Putamen (tissue), 1 donor: Measurements from ENCODE around the gene STARD8.
"Not testable (repeated sequence)": the region's sequence is repeated elsewhere in the genome, so short reads cannot be mapped to it uniquely, and the experiment has no call there.

Source experiments
- DNase-seq: peaks from one replicate; pipeline ENCODE4 v3.0.0-alpha.2; 2016; ENCODE audit warnings: low spot score

STARD8 gene

DNA sequence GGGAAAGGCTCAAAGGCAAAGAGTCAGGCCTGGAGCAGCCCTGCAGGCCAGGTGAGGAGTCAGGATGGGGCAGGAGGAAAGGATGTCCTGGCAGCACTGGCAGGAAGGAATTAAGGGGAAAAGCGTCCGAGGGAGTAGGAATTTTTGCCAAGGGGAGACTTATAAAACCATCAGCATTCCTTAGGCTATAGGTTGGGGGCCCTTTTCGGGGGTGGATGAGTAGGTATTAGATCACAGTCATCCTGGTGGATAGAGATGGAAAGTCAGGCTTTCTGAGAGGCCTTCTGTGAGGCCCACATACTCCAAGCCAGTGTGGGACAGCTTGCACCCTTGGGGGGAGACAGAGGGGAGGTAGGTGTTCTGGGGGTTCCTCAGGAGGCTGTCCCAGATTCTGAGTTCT, 12.3 kb downstream of the STARD8 start:
- no peak for DNase-seq

DNA sequence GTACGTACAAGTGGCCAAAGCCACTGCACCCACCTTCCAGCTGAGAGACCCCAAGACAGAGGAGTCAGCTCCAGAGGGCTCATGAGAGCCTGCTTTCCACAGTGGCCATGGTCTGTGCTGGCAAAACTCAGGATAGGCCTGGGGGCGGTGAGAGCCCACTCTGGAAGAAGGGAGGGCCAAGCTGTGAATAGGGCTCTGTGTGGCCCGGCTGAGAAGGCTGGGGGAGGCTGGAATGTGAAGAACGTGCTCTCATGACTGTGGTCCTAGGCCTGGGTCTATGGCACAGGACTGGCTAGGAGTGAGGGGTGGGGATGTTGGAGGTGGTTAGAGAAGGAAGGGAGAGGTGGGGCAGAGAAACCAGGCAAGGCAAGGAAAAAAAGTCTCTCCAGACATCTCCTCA, 13.3 kb downstream of the STARD8 start:
- DNase-seq = no peak

DNA sequence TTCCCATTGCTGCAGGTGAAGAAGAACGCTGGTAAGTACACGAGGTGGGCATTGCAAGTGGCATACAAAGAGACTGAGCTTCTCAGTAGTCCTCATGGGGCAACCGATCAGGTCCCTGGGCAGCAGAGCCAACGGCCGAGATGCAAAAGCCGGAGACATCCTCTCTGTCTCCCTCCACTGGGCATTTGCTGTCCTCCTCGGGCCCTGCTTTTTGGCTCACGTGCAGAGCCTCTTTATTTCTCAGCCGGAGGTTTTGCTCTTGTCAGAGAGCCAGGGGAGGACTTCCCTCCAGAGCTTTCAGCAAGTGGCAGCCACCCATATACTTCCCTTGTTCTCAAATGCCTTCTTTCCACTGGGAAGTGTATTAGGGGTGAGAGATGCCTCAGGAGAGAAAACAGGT, 18.0 kb downstream of the STARD8 start:
- no peak for DNase-seq

- DNase-seq = no peak
Measured at GRCh38 chrX:68666580-68666979, 19.1 kb downstream of the STARD8 start.

DNA sequence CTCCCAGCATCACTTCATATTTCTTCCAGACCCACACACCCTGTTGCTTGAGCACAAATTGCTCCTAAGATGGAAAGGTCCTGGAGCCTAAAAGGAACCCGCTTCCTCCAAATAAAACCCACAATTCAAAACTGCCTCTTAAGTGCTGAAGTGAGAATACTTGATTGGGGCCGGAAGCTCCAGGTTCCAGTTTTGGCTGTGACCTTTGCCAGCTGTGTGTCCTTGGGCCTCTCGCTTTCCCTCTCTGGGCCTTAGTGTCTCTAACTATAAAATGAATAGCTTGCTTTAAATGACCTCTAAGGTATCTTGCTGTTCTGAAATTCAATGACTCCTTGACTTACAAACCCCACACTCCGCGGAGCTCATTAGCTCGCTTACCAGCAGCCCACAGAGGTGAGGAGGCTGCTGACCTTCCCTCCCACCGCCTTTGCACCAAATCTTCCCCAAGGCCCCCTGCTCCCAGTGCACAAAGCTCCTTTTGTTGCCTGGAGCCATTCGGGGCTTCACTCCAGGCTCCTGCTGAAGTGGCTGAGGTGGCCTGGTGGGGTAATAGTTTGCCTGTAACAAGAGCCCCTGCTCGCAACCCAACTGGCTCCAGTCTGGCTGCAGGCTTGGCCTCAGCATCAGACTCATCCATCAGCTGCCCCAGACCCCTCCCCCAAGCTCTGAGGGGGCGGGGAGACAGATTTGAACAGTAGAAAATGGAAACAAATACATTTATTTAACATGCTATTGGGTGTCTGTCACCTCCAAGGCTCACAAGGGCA, 21.8 kb downstream of the STARD8 start:
- no peak for DNase-seq

GRCh38 chrX:68669871-68670270, 22.4 kb downstream of the STARD8 start:
- no peak for DNase-seq

DNA sequence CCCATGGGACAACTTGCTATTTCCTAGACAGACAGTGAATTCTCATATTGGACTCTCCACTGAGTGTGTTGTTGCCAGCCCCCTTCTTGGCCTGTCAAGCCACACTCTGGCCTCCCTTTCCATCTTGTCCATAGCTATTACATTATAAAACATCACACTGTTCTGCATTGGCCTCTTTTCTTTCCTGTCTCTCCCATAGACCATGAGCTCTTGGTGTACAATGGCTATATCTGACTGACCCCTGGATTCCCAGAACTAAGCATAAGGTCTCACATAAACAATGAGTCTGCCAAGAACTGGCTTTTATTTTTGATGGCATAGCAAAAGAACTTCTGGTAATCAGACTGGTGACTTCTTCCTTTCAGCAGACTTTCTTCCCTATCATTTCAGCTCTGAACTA, 23.8 kb downstream of the STARD8 start:
- no peak for DNase-seq

DNA sequence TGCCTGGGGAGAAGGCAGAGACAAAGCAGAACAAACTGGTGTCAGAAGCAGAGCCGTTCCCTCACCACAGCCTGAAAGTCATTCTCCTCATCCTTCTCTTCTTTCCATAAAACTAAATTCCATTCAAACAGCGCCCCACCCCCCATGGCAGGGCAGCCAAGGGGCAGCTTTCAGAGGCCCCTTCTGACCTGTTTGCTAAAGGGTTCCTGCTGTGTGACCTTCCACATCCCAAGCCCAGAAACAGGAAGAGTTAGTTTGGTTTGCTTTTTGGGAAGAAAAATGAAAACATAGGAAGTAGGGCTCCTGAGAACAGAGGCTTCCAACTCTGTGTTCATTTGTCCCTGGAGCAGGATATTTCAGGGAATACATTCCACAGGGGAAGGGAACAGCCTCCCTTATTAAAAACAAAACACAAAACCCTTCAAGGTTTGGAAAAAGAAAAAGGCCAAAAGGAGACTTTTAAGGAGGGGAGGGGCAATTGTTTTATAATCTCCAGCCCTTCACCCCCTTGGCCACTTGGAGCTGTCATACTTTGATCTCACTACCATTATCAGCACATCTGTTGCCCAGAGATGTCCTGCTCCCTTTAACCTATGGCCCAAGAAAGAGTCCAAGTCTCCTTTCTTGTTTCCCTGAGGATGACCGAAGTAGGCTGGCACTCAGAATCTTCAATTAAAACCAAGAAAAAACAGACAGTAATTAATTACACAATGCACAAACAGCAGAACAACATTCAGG, 25.3 kb downstream of the STARD8 start:
- no peak for DNase-seq

GRCh38 chrX:68675571-68675970, 28.1 kb downstream of the STARD8 start:
- no peak for DNase-seq

DNA sequence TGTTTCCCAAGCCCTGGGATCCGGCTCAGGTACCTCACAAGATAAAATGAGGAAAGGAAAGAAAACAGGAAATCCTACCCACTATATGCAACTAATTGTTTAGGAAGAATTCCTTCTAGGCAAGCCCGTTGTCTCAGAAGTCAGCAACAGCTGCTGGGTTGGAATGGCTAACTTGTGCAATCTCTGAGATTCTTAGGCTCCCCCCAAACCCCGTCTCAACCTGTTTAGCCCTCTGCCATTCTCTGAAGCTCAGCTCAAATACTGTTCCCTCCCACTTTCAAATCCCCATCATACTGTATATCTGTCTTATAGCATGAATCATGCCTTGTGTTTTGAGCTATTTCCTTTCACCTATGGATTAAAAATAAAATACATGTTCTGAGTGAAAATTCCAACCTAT, 28.9 kb downstream of the STARD8 start:
- no peak for DNase-seq

- no peak for DNase-seq
Measured at GRCh38 chrX:68677998-68678397, 30.5 kb downstream of the STARD8 start.

GRCh38 chrX:68681443-68681941, 34.0 kb downstream of the STARD8 start:
- no peak for DNase-seq

GRCh38 chrX:68682790-68683189, 35.3 kb downstream of the STARD8 start:
- no peak for DNase-seq

DNA sequence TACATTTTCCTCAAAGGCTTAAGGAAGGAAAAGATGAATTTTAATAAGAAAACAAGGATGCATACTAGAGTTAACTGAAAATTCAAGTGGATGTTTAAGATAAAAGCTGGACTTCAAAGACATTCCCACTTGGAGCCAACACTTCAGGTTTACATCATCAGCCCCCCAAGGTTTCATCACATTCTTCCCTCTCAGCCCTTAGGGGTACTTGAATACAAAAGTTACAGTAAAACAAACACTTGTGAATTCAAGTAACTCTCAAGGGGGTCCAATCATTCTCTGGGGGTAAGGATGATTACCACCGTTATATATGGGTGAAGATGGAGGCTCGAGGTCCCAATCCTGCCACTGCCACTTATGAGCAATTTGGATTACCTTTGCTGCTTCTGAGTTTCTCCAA, 36.1 kb downstream of the STARD8 start:
- no peak for DNase-seq

DNA sequence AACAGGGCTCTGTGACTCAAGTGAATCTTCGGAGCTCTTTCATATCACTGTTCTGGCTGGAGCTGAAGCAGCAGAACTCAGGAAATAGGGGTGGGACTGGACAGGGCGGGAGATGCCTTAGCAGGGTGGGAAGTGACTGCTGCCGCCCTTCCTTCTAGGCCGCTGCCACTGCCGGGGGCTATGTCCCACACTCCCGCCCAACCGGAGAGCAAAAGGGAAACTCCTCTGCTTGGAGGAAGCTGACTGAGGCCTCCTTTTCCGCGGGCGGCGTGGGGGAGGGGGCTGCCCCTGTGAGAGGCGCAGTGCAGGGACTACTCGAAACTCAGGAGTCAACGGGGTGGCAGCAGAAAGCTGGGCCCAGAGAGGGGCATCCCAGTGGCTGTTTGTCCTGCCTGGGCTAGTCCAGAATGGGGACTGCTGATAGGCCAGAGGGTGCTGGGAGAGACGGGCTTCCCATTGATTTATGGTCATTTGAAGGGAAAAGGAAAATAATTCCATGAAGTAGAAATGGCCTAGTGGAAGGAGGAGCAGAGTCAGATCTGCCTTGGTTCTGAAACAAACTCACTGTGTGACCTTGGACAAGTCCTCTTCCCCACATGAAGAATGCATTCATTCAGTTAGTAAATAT, 36.9 kb downstream of the STARD8 start:
- no peak for DNase-seq

DNA sequence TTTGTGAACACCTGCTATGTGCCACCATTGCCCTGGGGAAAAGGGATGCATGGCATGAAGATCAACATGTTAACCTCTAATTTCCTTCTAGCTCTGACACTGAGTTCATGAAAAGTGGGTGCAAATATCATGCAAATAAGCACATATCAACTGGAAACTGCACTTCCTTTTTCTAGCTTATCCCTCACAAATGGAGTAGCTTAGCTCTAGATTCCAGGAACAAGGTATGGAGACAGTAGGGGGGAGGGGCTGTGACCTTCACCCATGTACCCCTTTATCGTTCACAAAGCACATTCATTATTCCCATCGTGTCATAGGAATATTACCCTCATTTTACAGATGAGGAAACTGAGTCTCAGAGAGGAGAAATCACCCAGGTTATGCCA, 37.4 kb downstream of the STARD8 start:
- DNase-seq = no peak

DNA sequence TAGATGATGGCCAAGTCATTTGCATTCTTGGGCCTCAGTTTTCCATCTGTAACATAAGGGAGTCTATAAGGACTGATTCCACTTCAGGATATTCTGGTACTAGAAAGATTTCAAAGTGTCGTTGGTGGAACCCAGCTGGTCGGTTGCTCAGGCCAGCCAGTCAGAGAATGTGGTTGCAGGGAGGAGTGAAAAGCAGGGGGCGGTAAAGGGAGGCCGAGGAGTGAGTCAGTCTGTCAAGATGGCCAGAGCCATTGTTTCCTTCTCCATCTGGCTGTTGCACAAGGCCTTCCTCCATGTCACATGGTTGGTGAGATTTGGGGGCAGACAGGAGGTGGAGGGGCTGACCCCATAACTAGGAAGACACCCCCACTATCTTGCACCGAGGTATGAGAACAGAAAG, 38.2 kb downstream of the STARD8 start:
- no peak for DNase-seq

- DNase-seq = no peak
Measured at GRCh38 chrX:68686097-68686977, 38.9 kb downstream of the STARD8 start.

GRCh38 chrX:68688931-68689330, 41.5 kb downstream of the STARD8 start:
- not testable (repeated sequence) for DNase-seq

- no peak for DNase-seq
Measured at GRCh38 chrX:68690936-68691501, 43.6 kb downstream of the STARD8 start.

DNA sequence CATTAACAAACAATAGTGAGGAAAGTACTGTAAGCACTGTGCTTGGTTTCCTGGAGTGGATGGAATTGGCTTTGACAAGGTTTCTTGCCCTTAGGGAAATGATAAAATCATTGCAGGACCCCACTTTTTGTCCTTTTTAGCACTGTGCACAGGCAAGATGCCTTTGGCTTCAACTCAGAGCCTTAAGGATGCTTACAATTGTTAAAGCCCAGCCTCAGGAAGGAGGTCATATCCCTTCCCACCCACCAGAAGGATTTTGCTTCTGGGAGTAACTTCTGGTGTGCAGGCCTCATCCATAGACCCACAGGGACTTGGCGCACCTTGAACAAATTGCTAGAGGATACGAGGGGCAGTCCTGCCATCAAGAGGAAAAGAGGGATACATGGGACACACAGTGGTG, 44.5 kb downstream of the STARD8 start:
- DNase-seq = no peak

DNA sequence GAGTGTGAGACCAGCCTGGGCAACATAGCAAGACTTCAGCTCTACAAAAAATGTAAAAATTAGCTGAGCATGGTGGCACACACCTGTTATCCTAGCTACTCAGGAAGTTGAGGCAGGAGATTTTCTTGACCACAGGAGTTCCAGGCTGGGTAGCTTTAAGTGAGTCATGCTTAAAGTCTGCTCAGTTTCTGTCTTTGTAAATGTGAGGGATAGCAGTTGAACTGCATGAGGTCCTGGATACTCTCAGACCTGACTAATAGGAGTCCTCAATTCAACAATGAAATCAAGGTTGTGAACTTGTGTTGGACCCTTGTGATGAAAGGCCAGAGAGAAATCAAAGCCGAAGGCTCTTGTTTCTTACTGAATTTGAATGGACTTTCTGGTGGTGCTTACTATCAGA, 45.2 kb downstream of the STARD8 start:
- DNase-seq = no peak
